Measurements from ENCODE around the gene ALDH3B2. TPM values are rescaled to one million over a fixed set of nuclear protein-coding genes. Genes with fewer than 3 reads are reported as not detected.
"Not testable (repeated sequence)": the region's sequence is repeated elsewhere in the genome, so short reads cannot be mapped to it uniquely, and the experiment has no call there.

Gene ALDH3B2, protein sequence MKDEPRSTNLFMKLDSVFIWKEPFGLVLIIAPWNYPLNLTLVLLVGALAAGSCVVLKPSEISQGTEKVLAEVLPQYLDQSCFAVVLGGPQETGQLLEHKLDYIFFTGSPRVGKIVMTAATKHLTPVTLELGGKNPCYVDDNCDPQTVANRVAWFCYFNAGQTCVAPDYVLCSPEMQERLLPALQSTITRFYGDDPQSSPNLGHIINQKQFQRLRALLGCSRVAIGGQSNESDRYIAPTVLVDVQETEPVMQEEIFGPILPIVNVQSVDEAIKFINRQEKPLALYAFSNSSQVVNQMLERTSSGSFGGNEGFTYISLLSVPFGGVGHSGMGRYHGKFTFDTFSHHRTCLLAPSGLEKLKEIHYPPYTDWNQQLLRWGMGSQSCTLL
- not detected in 2 replicates for total RNA-seq

- DNase-seq (ENCODE audit: extremely low read depth, low read depth, low spot score), result no peak
Measured at GRCh38 chr11:67674442-67674871, at the start of gene ALDH3B2. TSS of gene ALDH3B2 (minus strand) at chr11:67674623. CDS start at chr11:67666935, 7,688 bp downstream.

- DNase-seq (ENCODE audit: extremely low read depth, low read depth, low spot score), result not testable (repeated sequence)
Measured at GRCh38 chr11:67723036-67723435, 48.6 kb upstream of the ALDH3B2 start.

GRCh38 chr11:67716226-67716625 lies 41.8 kb upstream of the ALDH3B2 start:
- not testable (repeated sequence) for DNase-seq (ENCODE audit: extremely low read depth, low read depth, low spot score)

DNA sequence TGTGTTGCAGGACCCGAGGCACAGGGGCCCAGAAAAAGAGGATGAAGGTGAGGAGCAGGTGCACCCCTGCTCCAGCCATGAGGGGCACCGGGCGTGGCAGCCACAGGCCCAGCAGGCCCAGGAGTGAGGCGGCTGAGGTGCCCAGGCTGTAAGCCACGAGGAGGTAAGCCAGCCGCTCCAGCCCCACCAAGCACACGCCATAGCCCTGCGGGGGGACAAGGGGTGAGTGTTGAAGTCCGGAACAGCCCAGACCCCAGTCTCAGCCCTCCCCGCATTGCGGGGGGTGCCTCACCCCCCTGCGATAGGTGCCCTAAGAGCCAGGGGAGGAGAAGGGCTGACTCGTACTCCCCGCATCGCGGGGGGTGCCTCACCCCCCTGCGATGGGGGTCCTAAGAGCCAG lies 41.4 kb upstream of the ALDH3B2 start:
- not testable (repeated sequence) for DNase-seq (ENCODE audit: extremely low read depth, low read depth, low spot score)

- not testable (repeated sequence) for DNase-seq (ENCODE audit: extremely low read depth, low read depth, low spot score)
Measured at GRCh38 chr11:67713892-67714509, 39.6 kb upstream of the ALDH3B2 start.

- not testable (repeated sequence) for DNase-seq (ENCODE audit: extremely low read depth, low read depth, low spot score)
Measured at GRCh38 chr11:67711676-67712075, 37.3 kb upstream of the ALDH3B2 start.

- DNase-seq (ENCODE audit: extremely low read depth, low read depth, low spot score), result not testable (repeated sequence)
Measured at GRCh38 chr11:67711212-67711611, 36.8 kb upstream of the ALDH3B2 start.

DNA sequence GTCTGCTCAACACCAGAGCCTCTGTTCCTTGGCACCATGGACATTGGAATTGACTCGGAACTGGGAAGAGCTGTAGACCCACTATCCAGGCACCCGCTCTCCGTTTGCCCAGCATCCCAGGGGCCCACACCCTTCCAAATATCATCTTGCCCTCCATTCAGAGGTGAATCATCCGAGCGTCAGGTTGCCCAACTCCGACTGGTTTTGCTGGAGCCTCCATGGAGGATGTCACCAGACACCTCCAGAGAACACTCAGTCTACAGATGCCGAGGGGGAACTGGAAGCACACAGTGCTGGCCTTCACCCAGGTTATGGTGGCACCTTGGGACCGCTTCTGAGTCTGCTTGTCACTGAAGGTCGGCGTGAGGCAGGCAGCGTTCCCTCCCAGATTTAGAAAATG lies 35.4 kb upstream of the ALDH3B2 start:
- DNase-seq (ENCODE audit: extremely low read depth, low read depth, low spot score), result not testable (repeated sequence)

- no peak for DNase-seq (ENCODE audit: extremely low read depth, low read depth, low spot score)
Measured at GRCh38 chr11:67705264-67705663, 30.8 kb upstream of the ALDH3B2 start.

DNA sequence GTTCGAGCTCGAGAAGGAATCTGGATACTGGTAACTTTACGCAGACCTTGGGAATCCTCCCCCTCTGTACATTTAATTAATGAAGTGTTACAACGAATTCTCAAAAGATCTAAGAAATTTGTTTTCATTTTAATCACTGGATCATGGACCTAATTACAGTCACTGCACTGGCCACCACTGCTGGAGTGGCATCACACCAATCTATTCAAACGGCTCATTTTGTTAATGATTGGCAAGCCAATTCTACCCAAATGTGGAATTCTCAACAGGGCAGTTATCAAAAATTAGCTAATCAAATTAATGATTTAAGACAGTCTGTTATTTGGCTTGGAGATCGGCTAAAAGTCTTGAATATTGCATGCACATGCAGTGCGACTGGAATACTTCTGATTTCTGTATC lies 30.1 kb upstream of the ALDH3B2 start:
- DNase-seq (ENCODE audit: extremely low read depth, low read depth, low spot score), result no peak

GRCh38 chr11:67703709-67704108 lies 29.3 kb upstream of the ALDH3B2 start:
- not testable (repeated sequence) for DNase-seq (ENCODE audit: extremely low read depth, low read depth, low spot score)

DNA sequence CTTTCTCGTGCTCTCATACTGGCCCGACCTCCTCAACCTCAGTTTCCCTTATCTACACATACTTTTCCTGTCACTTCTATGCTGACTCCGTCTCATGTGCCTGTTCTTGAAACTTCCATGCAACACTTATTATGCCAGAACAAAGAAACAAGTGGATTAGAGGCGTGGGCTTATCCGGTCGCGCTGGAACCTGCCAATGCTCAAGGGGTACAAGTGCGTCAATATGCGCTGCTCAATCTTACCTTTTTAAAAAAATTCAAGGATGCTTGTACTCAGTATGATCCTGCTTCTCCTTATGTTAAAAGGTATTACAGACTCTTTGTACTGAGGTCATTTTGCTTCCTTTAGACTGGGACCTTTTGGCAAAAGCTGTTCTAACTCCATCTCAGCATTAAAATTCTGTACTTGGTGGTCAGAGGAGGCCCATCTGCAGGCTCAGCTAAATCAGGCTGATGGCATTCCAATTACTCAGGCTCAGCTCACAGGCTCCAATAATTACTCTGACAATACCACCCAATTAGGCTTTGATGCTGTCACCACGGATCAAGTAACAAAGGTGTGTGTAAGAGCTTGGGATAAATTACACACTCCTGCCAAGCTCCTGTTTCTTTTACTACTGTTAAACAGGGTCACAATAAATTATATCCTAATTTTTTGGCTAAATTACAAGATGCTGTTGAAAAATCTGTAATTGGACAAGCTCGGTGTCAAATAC lies 26.3 kb upstream of the ALDH3B2 start:
- no peak for DNase-seq (ENCODE audit: extremely low read depth, low read depth, low spot score)

GRCh38 chr11:67700141-67700540 lies 25.7 kb upstream of the ALDH3B2 start:
- no peak for DNase-seq (ENCODE audit: extremely low read depth, low read depth, low spot score)

DNA sequence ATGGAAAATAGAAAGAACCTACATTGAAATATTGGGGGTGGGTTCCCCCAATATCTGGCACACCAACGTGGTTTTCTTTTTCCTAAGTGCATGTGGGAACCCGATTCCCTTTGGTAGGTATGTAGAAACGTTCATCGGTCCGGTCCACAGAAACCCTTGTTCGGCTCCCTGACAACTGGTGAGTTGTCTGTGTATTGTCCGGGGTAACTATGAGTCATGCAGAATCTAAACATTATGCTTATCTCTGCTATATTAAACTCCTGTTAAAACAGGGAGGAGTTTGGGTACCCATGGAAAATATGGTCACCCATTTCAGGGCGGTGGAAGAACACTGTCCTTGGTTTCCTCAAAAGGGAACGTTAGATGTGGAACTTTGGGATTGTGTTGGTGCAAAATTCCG lies 25.1 kb upstream of the ALDH3B2 start:
- no peak for DNase-seq (ENCODE audit: extremely low read depth, low read depth, low spot score)

DNA sequence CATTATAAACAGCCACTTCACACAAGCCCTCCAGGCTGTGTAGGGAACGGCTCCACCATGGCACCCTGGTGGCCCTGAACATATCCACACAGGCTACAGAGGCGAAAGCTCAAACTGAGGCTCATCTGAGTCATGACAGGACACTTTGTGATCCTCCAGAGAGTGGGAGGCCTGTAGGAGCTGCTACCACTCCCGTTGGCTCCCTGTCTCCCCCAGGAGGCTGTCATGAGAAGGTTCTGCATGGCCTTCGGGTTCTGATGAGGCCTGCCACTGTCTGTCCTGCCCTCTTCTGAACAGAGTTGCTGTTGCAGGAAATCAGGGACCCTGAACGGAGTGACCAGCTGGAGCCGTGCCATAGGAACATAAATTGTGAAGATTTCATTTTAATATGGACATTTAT lies 23.8 kb upstream of the ALDH3B2 start:
- DNase-seq (ENCODE audit: extremely low read depth, low read depth, low spot score), result no peak

DNA sequence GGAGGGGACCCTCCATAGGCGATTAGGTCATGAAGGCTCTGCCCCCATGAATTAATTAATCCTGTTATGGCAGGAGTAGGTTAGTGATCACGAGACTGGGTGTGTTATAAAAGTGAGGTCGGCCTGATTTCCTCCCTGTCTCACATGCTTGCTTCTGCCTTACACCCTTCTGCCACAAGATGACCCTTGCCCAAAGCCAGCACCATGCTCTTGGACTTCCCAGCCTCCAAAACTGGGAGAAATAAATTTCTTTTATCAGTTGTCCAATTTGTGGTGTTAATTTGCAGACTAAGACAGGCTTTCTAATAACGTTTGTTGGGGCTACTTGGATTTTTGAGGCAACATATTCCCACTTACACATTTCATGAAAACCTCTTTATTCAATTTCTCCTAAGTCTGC lies 23.4 kb upstream of the ALDH3B2 start:
- DNase-seq (ENCODE audit: extremely low read depth, low read depth, low spot score), result no peak

GRCh38 chr11:67696998-67697397 lies 22.6 kb upstream of the ALDH3B2 start:
- DNase-seq (ENCODE audit: extremely low read depth, low read depth, low spot score), result no peak

DNA sequence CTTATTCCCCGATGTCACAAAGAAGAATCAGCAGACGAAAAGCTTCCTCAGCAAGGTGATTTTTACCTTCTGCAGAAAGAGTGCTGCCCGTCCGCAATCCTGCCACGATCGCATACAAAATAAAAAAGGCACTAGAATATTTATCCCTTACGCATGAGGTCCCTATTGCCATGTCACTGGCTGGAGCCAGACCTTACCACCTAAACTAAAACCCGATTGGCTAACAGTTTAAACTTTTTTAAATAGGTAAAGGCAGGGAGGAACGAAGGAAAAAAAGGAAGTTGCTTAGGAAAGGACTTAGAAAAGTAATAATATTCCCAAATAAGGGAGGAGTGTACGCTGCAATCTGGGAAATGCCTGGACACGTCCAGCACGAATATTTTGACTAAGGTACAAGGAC lies 21.2 kb upstream of the ALDH3B2 start:
- DNase-seq (ENCODE audit: extremely low read depth, low read depth, low spot score), result no peak

DNA sequence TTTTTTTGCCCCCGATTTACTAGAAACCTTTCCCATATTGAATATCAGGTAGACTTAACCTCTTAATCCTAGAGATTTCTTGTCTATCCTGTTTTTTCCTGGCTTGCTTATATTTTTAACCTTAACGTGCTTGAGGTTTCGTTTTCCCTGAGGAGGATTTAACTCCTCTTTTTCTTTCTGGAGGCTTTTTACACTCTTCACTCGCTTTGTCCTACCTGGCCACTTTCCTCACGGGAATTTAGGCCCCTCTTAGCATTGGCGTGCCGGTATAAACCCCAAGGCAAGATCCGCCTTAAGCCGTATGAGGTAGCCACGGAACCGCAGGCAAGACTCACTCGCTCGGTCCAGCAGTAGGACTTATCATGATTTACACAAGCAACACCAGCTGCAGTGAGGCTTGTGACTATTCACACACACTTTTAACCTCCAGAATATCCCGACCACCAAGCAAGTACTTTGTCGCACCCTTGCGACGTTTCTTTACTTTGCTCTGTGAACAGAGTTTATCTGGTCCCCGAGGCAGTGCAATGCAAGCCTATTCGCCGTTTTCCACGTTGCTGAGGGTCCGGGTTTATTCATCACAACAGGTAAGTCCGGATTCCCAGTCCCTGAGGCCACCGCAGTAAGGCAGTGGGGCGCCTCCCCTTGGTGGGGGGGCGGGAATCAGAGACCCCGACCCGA lies 20.6 kb upstream of the ALDH3B2 start:
- no peak for DNase-seq (ENCODE audit: extremely low read depth, low read depth, low spot score)

GRCh38 chr11:67691149-67691548 lies 16.7 kb upstream of the ALDH3B2 start:
- no peak for DNase-seq (ENCODE audit: extremely low read depth, low read depth, low spot score)

GRCh38 chr11:67689178-67689577 lies 14.8 kb upstream of the ALDH3B2 start:
- DNase-seq (ENCODE audit: extremely low read depth, low read depth, low spot score), result no peak

Data from glomerular endothelial cell (primary cell).